ENCODE results near the gene FAM210A.

Gene FAM210A

GRCh38 chr18:13726232-13726971 lies at the start of gene FAM210A, which contains the start of gene RNMT:
FAM210A (minus strand) TSS chr18:13726558; CDS start chr18:13682077, 44,481 bp downstream.
RNMT (plus strand) TSS chr18:13726673; CDS start chr18:13731518, 4,845 bp downstream.
- peak; percentile 85 for DNase-seq (ENCODE audit: low read depth)
- TF ChIP-seq CTCF (IDR thresholded peaks at IDR 0.05; ENCODE audit: control insufficient read depth, extremely low read depth, insufficient read depth) = peak; percentile 27
- H3K4me3 ChIP-seq (ENCODE audit: low read depth, low read length) = peak within 1 kb of the TSS; percentile 90

GRCh38 chr18:13775058-13775457 lies 48.7 kb upstream of the FAM210A start:
- H3K4me3 ChIP-seq (ENCODE audit: low read depth, low read length) = no peak overlapping the region
- no peak for TF ChIP-seq CTCF (IDR thresholded peaks at IDR 0.05; ENCODE audit: control insufficient read depth, extremely low read depth, insufficient read depth)
- no peak for DNase-seq (ENCODE audit: low read depth)

GRCh38 chr18:13762690-13763439 lies 36.5 kb upstream of the FAM210A start:
- no peak for DNase-seq (ENCODE audit: low read depth)
- H3K4me3 ChIP-seq (ENCODE audit: low read depth, low read length) = no peak overlapping the region
- TF ChIP-seq CTCF (IDR thresholded peaks at IDR 0.05; ENCODE audit: control insufficient read depth, extremely low read depth, insufficient read depth) = no peak

- peak; percentile 27 for DNase-seq (ENCODE audit: low read depth)
- no peak for TF ChIP-seq CTCF (IDR thresholded peaks at IDR 0.05; ENCODE audit: control insufficient read depth, extremely low read depth, insufficient read depth)
- H3K4me3 ChIP-seq (ENCODE audit: low read depth, low read length) = no peak overlapping the region
Measured at GRCh38 chr18:13760047-13760446, 33.7 kb upstream of the FAM210A start.

GRCh38 chr18:13758622-13759021 lies 32.3 kb upstream of the FAM210A start:
- H3K4me3 ChIP-seq (ENCODE audit: low read depth, low read length) = no peak overlapping the region
- DNase-seq (ENCODE audit: low read depth) = no peak
- TF ChIP-seq CTCF (IDR thresholded peaks at IDR 0.05; ENCODE audit: control insufficient read depth, extremely low read depth, insufficient read depth) = no peak

GRCh38 chr18:13756671-13757070 lies 30.3 kb upstream of the FAM210A start:
- TF ChIP-seq CTCF (IDR thresholded peaks at IDR 0.05; ENCODE audit: control insufficient read depth, extremely low read depth, insufficient read depth) = no peak
- H3K4me3 ChIP-seq (ENCODE audit: low read depth, low read length) = no peak overlapping the region
- DNase-seq (ENCODE audit: low read depth) = no peak
